HepG2 (cell line): ENCODE results near the gene ADGRG6. TPM values are rescaled to one million over a fixed set of nuclear protein-coding genes. Genes with fewer than 3 reads are reported as not detected.

Experiments used
- ATAC-seq: fragments of 200-7000 bp; cut with Tn5 transposase; 3 replicates; pipeline ENCODE4 v1.9.1; 2020; ENCODE audit warnings: mild to moderate bottlenecking, moderate library complexity
- BruUV-seq: library from RNA; stranded (reverse); fragments of 400-500 nt; replicated peaks from 2 replicates; lab custom pipeline; 2021; lab: Mats Ljungman, UMichigan
- CTCF ChIA-PET: fragments of 300-600 bp; formaldehyde crosslinking; extraction: SDS; loops from one replicate; lab custom pipeline; 2021; ENCODE audit warnings: low total read pairs, inconsistent platforms, low intra/inter-chr PET ratio; lab: Yijun Ruan, JAX
- POLR2A ChIA-PET: fragments of 350-600 bp; sonication (Branson Sonifier 250); formaldehyde crosslinking; loops from one replicate; lab custom pipeline; 2020; ENCODE audit warnings: antibody characterized with exemption, inconsistent platforms; lab: Yijun Ruan, JAX
- DNase-seq: peaks from one replicate; pipeline ENCODE4 v3.0.0-alpha.2; 2015; ENCODE audit warnings: low spot score
- FAIRE-seq: peaks from 3 replicates; lab custom pipeline; 2011; peaks lifted over from hg19 to GRCh38; lab: Jason Lieb, UNC
- H2AFZ ChIP-seq: one replicate; pipeline ENCODE4 v1.6.1; 2011; ENCODE audit warnings: low read length, inconsistent platforms
- H3K27ac ChIP-seq: fragments of 300-600 bp; 3 replicates; pipeline ENCODE4 v1.8.0; 2011; ENCODE audit warnings: mixed run types, mild to moderate bottlenecking, mixed read lengths, low read length, inconsistent platforms; ENCODE audit not compliant: insufficient read depth; ENCODE audit errors: extremely low read length
- H3K27me3 ChIP-seq, 2 experiments: fragments of 200-600 bp in 1 of 2; 2 replicates in 1 of 2; 3 replicates in 1 of 2; pipeline versions ENCODE4 v1.6.0 to v1.8.0; 2011; ENCODE audit warnings: low read length in 2 of 2, mild to moderate bottlenecking in 2 of 2, moderate library complexity in 2 of 2, inconsistent platforms in 1 of 2; ENCODE audit not compliant: insufficient read depth in 2 of 2, control insufficient read depth in 1 of 2
- H3K36me3 ChIP-seq, 2 experiments: fragments of 200-600 bp in 1 of 2; replicated peaks in 1 of 2; 2 replicates in 1 of 2; 3 replicates in 1 of 2; pipeline versions ENCODE4 v1.5.1 to v1.8.0; 2011; ENCODE audit warnings: low read length in 2 of 2, inconsistent platforms in 1 of 2; ENCODE audit not compliant: insufficient read depth in 2 of 2, control insufficient read depth in 1 of 2
- H3K4me1 ChIP-seq: 2 replicates; pipeline ENCODE4 v1.5.1; 2012; ENCODE audit warnings: low read length, inconsistent platforms; ENCODE audit not compliant: insufficient read depth
- H3K4me2 ChIP-seq: 2 replicates; pipeline ENCODE4 v1.6.0; 2011; ENCODE audit warnings: low read depth, low read length, inconsistent platforms
- H3K4me3 ChIP-seq, 3 experiments: fragments of 200-600 bp in 1 of 3; sonication (generic), shearing (Covaris generic) in 1 of 3; replicated peaks in 1 of 3; 2 replicates each; pipeline ENCODE4 v1.5.1; 2011 to 2016; ENCODE audit warnings: low read length in 3 of 3, inconsistent platforms in 2 of 3, low read depth in 2 of 3, mild to moderate bottlenecking in 2 of 3, control low read depth in 1 of 3, mixed read lengths in 1 of 3; ENCODE audit not compliant: insufficient read depth in 1 of 3
- H3K79me2 ChIP-seq: one replicate; pipeline ENCODE4 v1.6.1; 2011; ENCODE audit warnings: low read length, inconsistent platforms; ENCODE audit not compliant: insufficient read depth
- H3K9ac ChIP-seq: 2 replicates; pipeline ENCODE4 v1.6.0; 2011; ENCODE audit warnings: mild to moderate bottlenecking, low read depth, low read length, inconsistent platforms; ENCODE audit not compliant: insufficient read depth
- H3K9me3 ChIP-seq: 2 replicates; pipeline ENCODE4 v1.5.1; 2012; ENCODE audit warnings: mild to moderate bottlenecking, low read length
- H4K20me1 ChIP-seq: 2 replicates; pipeline ENCODE4 v1.6.0; 2011; ENCODE audit warnings: inconsistent platforms, mild to moderate bottlenecking, low read length, moderate library complexity; ENCODE audit not compliant: insufficient read depth
- CEBPG ChIP-seq: IDR thresholded peaks from 2 replicates; pipeline ENCODE4 v1.6.1; 2016
- CTCF ChIP-seq: sonication (generic); formaldehyde crosslinking; IDR thresholded peaks from 2 replicates; pipeline ENCODE4 v1.5.0; 2020; ENCODE audit warnings: mild to moderate bottlenecking, missing genetic modification reagents, moderate library complexity
- GFI1 ChIP-seq: sonication (generic); formaldehyde crosslinking; IDR thresholded peaks from 2 replicates; pipeline ENCODE4 v1.5.0; 2020; ENCODE audit warnings: missing genetic modification reagents, mild to moderate bottlenecking, borderline replicate concordance
- HOXA5 ChIP-seq: sonication (generic); formaldehyde crosslinking; IDR thresholded peaks from 2 replicates; pipeline ENCODE4 v1.4.0; 2020; ENCODE audit warnings: missing genetic modification reagents
- KDM2A ChIP-seq: sonication (generic); formaldehyde crosslinking; IDR thresholded peaks from 2 replicates; pipeline ENCODE4 v1.4.0; 2020; ENCODE audit warnings: low read depth, missing genetic modification reagents, borderline replicate concordance
- KDM4B ChIP-seq: sonication (generic); formaldehyde crosslinking; IDR thresholded peaks from 2 replicates; pipeline ENCODE4 v1.4.0; 2020; ENCODE audit warnings: missing genetic modification reagents
- POLR2G ChIP-seq: fragments of 200-400 bp; formaldehyde crosslinking; IDR thresholded peaks from 2 replicates; pipeline ENCODE4 v1.6.1; 2018; ENCODE audit warnings: mild to moderate bottlenecking, low read depth, low read length, moderate library complexity
- RBM22 ChIP-seq: fragments of 200-400 bp; formaldehyde crosslinking; optimal IDR thresholded peaks from 2 replicates; pipeline ENCODE3; 2017; ENCODE audit warnings: mild to moderate bottlenecking, low read length, moderate library complexity
- STAG1 ChIP-seq: sonication (generic); formaldehyde crosslinking; IDR thresholded peaks from 2 replicates; pipeline ENCODE4 v1.4.0; 2020; ENCODE audit warnings: missing genetic modification reagents
- ZFP91 ChIP-seq: sonication (generic); formaldehyde crosslinking; IDR thresholded peaks from 2 replicates; pipeline ENCODE4 v1.9.0; 2022; ENCODE audit warnings: missing genetic modification reagents, mild to moderate bottlenecking, borderline replicate concordance
- ZMYM2 ChIP-seq: sonication (generic); formaldehyde crosslinking; IDR thresholded peaks from 2 replicates; pipeline ENCODE4 v1.8.0; 2022; ENCODE audit warnings: mild to moderate bottlenecking, missing genetic modification reagents
- ZUFSP ChIP-seq: sonication (generic); formaldehyde crosslinking; IDR thresholded peaks from 2 replicates; pipeline ENCODE4 v1.9.0; 2021; ENCODE audit warnings: missing genetic modification reagents, mild to moderate bottlenecking, borderline replicate concordance
- WGBS: methylation state at CpG from one replicate; pipeline ENCODE4 v1.1.6; 2017; ENCODE audit warnings: low lambda C conversion rate; 5-methylcytosine and 5-hydroxymethylcytosine counted together
- in situ Hi-C: cut with HindIII; loops from 2 replicates; pipeline ENCODE4 v1.10.0; 2017; ENCODE audit warnings: low pct_unique_long_range_greater_than_20kb; ENCODE audit not compliant: extremely low pct_ligation_motif_present
- intact Hi-C: fragments of 100-400 bp; cut with micrococcal nuclease; formaldehyde crosslinking; loops from one replicate; pipeline ENCODE4 v1.10.0; 2022; ENCODE audit not compliant: unreplicated experiment
- polyA plus RNA-seq, 8 experiments: library from polyadenylated mRNA; depleted of rRNA in 3 of 8; stranded (reverse) in 7 of 8; unstranded in 1 of 8; fragments of >200 nt; fragmentation: Illumina TruSeq in 4 of 8; extraction: Trizol in 4 of 8; gene quantifications; 2 replicates each; pipeline versions ENCODE4 v1.2.1 to v1.2.3, GENCODE V29; 2011 to 2016; ENCODE audit warnings: low read depth in 4 of 8, missing spikeins in 1 of 8, mixed read lengths in 1 of 8; ENCODE audit not compliant: insufficient read depth in 1 of 8
- total RNA-seq, 5 experiments: library from RNA; depleted of rRNA; stranded (reverse); fragments of >200 nt; fragmentation: Illumina TruSeq; extraction: Trizol; gene quantifications; 2 replicates each; pipeline ENCODE4 v1.2.3, GENCODE V29; 2016; ENCODE audit warnings: low read depth in 1 of 5

Gene ADGRG6
- total and polyA plus RNA-seq, 2 of the 13 experiments (the other 11 are each of a cell fraction or from before 2014, with no cell fraction given), result 129 to 249 TPM

GRCh38 chr6:142462260-142462659, 160.5 kb downstream of the ADGRG6 start:
- POLR2A ChIA-PET, result no interaction called here
- intact Hi-C loops, result no loop called here
- H3K27ac ChIP-seq, result no peak overlapping the region
- no peaks in the 10 kb centered on the region for H3K4me1 ChIP-seq
- no peak overlapping the region for H3K4me2 ChIP-seq
- BruUV-seq, result no TSS peak
- in situ Hi-C loops, result no loop called here
- peaks cover 19% of the 10 kb centered on the region for H3K9me3 ChIP-seq
- TF ChIP-seq HOXA5 (CRISPR knock-in tag) (no peak), ZUFSP (CRISPR knock-in tag) (no peak), KDM4B (CRISPR knock-in tag) (no peak), ZMYM2 (CRISPR knock-in tag) (no peak), ZFP91 (CRISPR knock-in tag) (peak; percentile 13; the same call in 1 of the 2 replicates), RBM22 (peak; percentile 77), STAG1 (CRISPR knock-in tag) (peak; percentile 41), KDM2A (CRISPR knock-in tag) (peak; percentile 59; the same call in 1 of the 2 replicates), CTCF (CRISPR knock-in tag) (peak; percentile 51), CEBPG (CRISPR knock-in tag) (peak; percentile 42; the same call in 1 of the 2 replicates), GFI1 (CRISPR knock-in tag) (no peak), POLR2G (peak; percentile 72)
- TF ChIP-seq, all 625 proteins: peak for 7
- no peaks in the 10 kb centered on the region for H3K79me2 ChIP-seq
- no peaks in the 10 kb centered on the region; a peak in 1 of 5 replicates for H3K27me3 ChIP-seq
- H3K36me3 ChIP-seq, result no peaks in the 10 kb centered on the region
- ATAC-seq (peak; percentile 77), DNase-seq (peak; percentile 39), FAIRE-seq (no peak)
- CTCF ChIA-PET, result no interaction called here
- no peak overlapping the region for H3K9ac ChIP-seq
- H4K20me1 ChIP-seq, result no peaks in the 10 kb centered on the region
- WGBS, result 50% methylated on average over 2 of the region's 2 CpGs
- no peak overlapping the region for H3K4me3 ChIP-seq
- H2AFZ ChIP-seq, result no peak overlapping the region
